Peyer's patch (tissue), 4 donors: ENCODE measurements around the gene CKAP2L.

Source experiments
- CTCF ChIP-seq, 6 experiments: fragments of 450-650 bp in 4 of 6; fragments of 200-600 bp in 2 of 6; sonication (generic) in 1 of 6; IDR thresholded peaks; one replicate each; pipeline ENCODE4 v1.5.1; 2017 to 2019; ENCODE audit warnings: antibody characterized with exemption in 6 of 6, mild to moderate bottlenecking in 3 of 6, moderate library complexity in 1 of 6
- POLR2A ChIP-seq, 2 donors: fragments of 450-650 bp; IDR thresholded peaks; one replicate each; pipeline ENCODE4 v1.5.1; 2017; ENCODE audit warnings: antibody characterized with exemption in 2 of 2, mild to moderate bottlenecking in 2 of 2, moderate library complexity in 2 of 2

DNA sequence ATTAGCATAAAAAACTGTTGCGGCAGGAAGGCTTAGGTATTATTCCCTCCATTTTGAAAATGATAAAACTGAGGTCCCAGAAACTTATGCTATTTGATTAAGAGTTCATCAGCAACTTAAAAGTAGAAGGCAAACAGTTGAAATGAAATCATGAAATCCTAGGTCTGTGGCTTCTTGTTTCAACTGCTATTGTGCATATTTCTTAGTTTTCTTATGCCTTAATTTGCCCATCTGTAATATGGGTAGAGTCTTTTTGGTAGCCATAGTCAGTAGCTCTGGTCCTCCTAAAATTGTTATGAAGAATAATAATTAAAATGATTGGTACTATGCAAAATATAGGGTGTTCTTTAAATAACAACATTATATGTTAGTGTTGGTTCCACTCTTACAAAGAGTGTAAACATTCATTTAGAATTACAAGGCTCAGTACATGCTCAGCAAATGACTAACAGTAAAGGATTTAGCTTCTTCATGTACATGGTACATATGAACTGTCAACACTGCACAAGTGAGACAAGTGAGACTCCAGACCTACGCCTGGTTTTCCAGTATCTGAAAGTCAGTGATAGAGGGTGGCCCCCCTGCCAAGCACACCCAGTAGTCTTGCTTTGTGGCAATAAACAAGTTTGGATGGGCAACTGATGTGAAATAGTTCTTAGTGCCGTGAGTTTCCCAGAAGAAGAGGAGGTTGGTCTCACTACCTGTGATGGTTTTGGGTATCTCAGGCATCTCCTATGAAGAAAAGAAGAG is 10.3 kb upstream of the CKAP2L start:
- TF ChIP-seq CTCF (IDR thresholded peaks at IDR 0.05), result no peak
- TF ChIP-seq POLR2A (IDR thresholded peaks at IDR 0.05), result no peak
